GM10266 (cell line): ENCODE results near the gene PLXNB3.

Experiments
- DNase-seq: peaks from one replicate; pipeline ENCODE4 v3.0.0; 2012; ENCODE audit errors: extremely low spot score
- TF ChIP-seq, protein P1 (sequence below): IDR thresholded peaks from 2 replicates; pipeline ENCODE4 v1.5.1; 2012; ENCODE audit warnings: mild to moderate bottlenecking, low read depth; ENCODE audit not compliant: control insufficient read depth, insufficient read depth; ENCODE audit errors: missing control alignments

The PLXNB3 gene

DNA sequence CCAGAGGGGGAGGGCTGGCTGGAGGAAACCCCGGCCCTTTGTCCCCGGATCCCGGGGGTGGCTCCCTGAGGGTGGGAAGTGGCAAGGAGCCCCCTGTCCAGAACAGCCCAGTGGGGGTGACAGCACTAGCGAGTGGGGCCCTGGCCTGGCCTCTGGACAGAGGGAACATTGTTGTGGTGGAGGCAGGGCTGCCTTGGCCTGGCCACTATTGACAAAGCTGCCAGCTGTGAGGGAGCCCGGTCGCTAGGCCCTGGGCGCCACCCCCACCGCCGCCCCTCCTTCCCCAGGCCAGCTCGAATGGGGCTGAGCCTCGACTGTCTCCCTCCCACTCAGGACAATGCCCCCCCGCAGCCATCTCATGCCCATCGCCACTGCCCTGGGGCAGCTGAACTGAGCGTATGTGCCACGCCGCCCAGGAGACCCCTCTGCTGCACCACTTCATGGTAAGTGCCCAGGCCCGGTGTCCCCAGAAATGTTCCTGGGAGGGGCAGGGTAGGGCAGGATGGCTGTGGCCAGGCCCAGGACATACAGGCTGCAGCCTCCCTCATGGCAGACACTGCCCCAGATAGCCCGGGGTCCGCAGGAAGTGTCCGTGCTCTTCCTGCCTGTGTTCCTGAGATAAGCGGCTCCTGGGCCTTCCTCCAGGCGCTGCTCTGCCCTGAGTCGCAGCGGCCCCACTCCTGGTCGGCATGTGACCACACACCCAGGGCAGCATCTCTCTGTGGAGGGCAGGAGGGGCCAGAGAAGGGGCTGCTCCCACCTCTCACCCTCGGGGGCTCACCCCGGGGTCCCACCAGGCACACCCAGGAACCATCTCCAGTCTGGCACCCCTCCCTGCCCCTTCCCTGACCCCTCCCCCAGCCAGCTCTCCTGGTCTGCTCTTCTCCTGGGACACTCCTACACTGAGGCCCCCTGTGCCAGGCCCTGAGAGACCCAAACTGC is 1.4 kb downstream of the PLXNB3 start:
- no peak for DNase-seq
- TF ChIP-seq, protein P1, sequence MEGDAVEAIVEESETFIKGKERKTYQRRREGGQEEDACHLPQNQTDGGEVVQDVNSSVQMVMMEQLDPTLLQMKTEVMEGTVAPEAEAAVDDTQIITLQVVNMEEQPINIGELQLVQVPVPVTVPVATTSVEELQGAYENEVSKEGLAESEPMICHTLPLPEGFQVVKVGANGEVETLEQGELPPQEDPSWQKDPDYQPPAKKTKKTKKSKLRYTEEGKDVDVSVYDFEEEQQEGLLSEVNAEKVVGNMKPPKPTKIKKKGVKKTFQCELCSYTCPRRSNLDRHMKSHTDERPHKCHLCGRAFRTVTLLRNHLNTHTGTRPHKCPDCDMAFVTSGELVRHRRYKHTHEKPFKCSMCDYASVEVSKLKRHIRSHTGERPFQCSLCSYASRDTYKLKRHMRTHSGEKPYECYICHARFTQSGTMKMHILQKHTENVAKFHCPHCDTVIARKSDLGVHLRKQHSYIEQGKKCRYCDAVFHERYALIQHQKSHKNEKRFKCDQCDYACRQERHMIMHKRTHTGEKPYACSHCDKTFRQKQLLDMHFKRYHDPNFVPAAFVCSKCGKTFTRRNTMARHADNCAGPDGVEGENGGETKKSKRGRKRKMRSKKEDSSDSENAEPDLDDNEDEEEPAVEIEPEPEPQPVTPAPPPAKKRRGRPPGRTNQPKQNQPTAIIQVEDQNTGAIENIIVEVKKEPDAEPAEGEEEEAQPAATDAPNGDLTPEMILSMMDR, result no peak

- DNase-seq, result no peak
These were observed 2.2 kb downstream of the PLXNB3 start for GRCh38 chrX:153766098-153766817.

DNA sequence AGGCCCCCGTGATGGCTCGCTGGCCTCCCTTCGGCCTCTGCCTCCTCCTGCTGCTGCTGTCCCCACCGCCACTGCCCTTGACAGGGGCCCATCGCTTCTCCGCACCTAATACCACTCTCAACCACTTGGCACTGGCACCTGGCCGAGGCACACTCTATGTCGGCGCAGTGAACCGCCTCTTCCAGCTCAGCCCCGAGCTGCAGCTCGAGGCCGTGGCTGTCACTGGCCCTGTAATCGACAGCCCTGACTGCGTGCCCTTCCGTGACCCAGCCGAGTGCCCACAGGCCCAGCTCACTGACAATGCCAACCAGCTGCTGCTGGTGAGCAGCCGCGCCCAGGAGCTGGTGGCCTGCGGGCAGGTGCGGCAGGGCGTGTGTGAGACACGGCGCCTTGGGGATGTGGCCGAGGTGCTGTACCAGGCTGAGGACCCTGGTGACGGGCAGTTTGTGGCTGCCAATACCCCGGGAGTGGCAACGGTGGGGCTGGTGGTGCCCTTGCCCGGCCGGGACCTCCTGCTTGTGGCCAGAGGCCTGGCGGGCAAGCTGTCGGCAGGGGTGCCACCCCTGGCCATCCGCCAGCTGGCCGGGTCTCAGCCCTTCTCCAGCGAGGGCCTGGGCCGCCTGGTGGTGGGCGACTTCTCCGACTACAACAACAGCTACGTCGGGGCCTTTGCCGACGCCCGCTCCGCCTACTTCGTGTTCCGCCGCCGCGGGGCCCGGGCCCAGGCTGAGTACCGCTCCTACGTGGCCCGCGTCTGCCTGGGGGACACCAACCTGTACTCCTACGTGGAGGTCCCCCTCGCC is 3.0 kb downstream of the PLXNB3 start:
- no peak for DNase-seq
- TF ChIP-seq, protein P1, result no peak

More at GRCh38 chrX:153766098-153766817, 2.2 kb downstream of the PLXNB3 start:
- TF ChIP-seq, protein P1, result no peak

- TF ChIP-seq, protein P1, result no peak
- no peak for DNase-seq
These were observed 3.6 kb downstream of the PLXNB3 start for GRCh38 chrX:153767674-153768055.

GRCh38 chrX:153768311-153769157 is 4.5 kb downstream of the PLXNB3 start:
- TF ChIP-seq, protein P1, result peak; percentile 4
- DNase-seq, result no peak

DNA sequence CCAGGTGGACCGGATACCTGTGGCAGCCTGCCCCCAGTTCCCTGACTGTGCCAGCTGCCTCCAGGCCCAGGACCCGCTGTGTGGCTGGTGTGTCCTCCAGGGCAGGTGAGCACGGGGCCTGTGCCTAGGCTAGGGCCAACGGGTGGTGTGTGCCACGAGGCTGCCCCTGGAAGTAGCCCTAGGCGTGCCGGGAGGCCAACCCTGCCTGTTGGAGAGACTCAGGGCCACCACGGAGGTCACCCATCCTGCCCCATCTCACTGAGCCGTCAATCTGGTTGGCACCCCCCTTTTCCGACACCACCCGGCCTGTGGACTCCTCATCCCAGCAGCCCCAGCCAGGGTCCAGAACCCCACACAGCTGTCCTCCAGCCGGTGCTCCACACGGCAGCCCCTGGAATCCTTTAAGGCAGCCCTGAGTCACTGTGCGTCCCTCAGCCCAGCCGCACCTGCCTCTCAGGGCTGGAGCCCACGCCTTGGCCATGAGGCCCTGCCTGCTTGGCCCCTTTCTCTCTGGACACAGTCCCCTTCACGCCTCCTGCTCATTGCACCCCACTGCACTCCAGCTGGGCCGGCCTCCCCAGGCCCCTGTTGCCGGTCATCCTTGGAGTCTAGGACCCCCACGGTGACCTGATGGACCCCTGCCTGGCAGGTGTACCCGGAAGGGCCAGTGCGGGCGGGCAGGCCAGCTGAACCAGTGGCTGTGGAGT is 5.3 kb downstream of the PLXNB3 start:
- DNase-seq, result no peak
- TF ChIP-seq, protein P1, result no peak
